B cell (primary cell): ENCODE results near the gene RBM17.

Source experiments
- EZH2 ChIP-seq: IDR thresholded peaks from 2 replicates; pipeline ENCODE4 v1.6.1; 2012; ENCODE audit warnings: borderline replicate concordance, low read depth, mild to moderate bottlenecking, moderate library complexity, low read length; ENCODE audit not compliant: insufficient read depth, poor library complexity, severe bottlenecking
- TF ChIP-seq, protein P1 (sequence below): fragments of 200-600 bp; IDR thresholded peaks from one replicate; pipeline ENCODE4 v1.8.0; 2022; ENCODE audit warnings: antibody characterized with exemption, mild to moderate bottlenecking

DNA sequence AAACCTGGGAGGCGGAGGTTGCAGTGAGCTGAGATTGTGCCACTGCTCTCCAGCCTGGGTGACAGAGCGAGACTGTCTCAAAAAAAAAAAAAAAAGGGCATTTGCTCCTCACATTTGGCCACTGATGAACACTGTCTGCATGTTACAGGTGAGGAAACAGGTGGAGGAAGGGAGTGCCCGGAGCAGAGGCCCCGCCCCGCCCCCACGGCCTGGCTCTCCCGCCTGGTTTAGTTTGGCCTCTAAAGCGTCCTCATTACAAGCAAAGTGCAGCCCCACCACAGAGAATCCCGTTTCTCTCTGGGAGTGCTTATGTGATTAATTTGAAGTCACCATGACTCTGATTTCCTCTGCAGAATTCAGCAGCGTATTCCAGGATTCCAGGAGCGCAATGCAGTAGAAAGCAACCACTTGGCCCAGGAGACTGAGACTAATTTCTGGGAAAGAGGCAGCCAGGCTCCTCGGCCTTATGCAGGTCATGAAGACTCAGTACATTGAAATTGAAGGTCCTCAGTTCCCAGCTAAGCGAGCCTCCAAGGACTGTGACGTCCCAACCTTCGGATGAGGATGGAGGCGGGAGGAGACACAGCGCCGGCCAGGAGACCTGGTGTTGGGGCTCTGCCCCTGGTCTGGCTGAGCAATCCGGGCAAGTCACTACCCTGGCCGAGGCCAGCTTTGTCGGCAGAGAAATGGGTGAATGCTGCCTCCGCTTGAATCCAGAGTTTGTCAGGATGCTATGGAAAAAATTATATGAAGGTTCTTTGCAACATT lies 44.7 kb downstream of the RBM17 start:
- TF ChIP-seq, protein P1, sequence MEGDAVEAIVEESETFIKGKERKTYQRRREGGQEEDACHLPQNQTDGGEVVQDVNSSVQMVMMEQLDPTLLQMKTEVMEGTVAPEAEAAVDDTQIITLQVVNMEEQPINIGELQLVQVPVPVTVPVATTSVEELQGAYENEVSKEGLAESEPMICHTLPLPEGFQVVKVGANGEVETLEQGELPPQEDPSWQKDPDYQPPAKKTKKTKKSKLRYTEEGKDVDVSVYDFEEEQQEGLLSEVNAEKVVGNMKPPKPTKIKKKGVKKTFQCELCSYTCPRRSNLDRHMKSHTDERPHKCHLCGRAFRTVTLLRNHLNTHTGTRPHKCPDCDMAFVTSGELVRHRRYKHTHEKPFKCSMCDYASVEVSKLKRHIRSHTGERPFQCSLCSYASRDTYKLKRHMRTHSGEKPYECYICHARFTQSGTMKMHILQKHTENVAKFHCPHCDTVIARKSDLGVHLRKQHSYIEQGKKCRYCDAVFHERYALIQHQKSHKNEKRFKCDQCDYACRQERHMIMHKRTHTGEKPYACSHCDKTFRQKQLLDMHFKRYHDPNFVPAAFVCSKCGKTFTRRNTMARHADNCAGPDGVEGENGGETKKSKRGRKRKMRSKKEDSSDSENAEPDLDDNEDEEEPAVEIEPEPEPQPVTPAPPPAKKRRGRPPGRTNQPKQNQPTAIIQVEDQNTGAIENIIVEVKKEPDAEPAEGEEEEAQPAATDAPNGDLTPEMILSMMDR: no peak
- no peak for TF ChIP-seq EZH2
